Stimulated activated CD8-positive, alpha-beta memory T cell treated with anti-CD3 and anti-CD28 coated beads, Interleukin-15, amount 100 ng/mL, for 4 hours (primary cell): ENCODE measurements around the gene LNX1.

ENCODE experiments used
- DNase-seq, 2 donors: peaks; one replicate each; pipeline ENCODE4 v3.0.0-alpha.2; 2020; ENCODE audit warnings: low read depth in 2 of 2

Gene LNX1

DNA sequence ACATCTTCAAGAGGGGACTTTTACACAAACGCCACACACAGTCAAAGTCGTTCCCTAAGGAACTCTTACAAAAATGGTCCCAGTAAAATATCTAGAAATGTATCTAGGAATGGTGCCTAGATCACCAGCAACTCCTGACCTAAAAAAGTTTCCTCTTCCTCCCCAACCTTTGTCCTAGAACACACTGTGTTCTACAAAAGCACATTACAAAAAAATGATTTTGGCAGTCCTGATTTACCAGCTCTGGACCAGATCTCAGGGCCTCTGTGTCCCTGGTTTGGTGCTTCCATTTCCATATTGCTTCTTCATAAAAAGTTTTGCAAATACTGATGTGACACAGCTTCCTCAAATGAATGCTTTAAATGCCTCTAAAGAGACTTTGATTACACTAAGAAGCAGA lies 55.0 kb downstream of the LNX1 start:
- DNase-seq = no peak

DNA sequence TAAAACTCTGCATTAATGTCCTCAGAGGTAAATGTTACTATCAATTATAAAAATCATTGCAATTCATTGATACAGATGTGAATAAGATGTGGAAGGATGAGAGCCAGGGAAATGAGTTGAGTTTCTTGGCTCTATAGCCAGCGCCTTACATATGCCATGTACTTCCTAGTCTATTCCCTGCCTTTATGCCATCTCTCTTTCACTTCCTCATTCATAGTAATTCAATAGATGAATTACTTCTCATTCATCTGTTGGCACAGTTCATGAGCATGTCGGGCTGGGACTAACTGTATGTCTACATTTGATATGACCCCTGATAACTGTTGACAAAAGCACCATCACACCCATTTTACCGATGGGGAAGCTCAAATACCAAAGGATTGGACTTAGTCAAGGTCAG lies 55.7 kb downstream of the LNX1 start:
- DNase-seq = no peak

DNA sequence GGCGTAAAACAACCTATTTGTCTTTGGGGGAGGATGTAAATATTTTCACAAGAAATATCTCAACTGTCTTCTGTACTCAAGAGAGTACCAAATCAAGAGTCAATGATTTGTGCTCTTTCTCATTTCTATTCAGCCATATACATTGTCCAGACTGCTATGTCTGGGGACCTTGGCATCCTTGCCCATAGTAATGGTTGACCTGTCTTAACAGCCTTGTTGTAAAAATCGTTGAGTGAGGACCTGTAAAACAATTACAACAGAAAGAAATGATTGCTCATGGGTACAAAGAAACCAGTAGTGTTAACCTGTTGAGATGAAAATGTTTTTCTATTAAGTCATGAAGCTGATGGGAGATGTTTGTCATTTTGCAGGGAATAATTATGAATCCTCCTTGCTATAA lies 56.6 kb downstream of the LNX1 start:
- DNase-seq = no peak

DNA sequence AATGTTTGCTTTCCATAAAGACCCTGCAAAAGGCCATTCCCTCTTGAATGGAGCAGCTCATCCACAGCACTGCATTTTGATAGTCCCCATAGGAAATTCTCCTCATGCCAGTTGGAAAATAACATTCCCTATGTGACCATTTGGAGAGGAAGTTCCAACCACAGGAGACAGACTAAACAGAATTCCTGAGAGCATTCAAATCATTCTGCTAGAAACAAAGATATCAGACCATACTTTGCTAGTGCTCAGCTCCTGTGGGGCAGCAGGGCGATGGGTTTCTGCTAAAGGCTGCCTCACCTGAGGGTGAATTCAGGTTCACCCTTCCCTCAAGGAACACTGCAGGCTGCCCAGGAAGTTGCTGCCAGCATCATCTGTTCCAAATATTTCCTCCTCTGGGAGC lies 58.8 kb downstream of the LNX1 start:
- DNase-seq = no peak

DNA sequence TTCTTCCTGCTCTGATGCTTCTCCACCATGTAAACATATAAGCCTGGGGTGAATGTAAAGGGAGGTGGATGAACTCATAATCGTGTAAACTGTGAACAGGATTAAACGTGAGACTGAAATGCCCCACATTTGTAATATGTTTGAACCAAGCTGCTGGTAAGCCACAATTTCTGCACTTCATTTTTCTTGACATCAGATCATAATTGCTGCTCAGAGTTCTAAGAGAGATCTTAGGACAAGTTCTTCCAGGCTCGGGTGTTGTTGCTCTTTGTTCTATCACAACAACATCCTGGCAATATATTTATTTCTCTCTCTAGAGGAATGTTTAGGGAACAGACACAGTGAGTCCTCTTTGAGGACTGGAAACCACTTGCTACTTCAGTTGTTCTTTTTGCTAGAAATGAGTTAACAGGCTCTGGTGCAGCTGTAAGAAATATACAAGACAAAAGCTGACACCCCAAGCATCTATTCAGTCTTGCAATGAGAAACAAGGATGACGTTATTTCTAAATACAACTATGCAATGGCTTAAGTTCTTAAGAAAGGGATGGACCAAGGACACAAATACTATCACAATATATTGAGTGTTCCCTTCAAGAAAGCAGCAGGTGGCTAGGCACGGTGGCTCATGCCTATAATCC lies 59.6 kb downstream of the LNX1 start:
- DNase-seq = no peak

DNA sequence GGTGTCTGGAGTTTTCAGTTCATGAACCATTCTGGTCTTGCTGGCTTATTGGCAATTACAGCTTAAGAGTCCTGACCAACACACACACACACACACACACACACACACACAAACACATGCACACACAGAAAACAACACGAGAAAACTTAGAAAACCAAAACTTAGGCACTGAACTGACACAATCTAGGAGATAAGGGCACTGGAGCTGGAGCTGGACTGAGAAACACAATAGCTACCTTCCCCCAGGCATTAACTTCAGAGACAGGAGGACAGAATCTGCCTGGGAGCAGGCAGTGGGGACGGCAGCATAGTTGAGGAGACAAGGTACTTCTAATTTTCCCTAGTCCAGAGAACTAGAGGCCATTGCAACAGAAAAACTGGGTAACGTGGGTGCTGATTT lies 62.3 kb downstream of the LNX1 start:
- no peak for DNase-seq

DNA sequence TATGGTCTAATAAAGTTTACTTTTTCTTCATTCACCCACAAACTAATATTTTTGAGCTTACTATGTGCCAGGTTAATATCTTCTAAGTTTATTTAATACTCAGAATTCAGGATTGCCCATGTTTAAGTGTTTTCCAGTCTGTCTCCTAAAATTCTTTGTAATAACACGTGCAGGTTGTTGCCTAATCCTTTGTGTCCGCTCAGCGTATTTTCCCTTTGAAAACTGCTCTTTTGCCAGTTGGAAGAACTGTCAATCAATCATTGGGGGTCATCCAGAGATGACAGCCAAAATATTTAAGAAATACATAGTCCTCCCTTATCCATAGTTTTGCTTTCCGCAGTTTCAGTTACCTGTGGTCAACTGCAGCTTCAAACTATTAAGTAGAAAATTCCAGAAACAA lies 63.4 kb downstream of the LNX1 start:
- no peak for DNase-seq

DNA sequence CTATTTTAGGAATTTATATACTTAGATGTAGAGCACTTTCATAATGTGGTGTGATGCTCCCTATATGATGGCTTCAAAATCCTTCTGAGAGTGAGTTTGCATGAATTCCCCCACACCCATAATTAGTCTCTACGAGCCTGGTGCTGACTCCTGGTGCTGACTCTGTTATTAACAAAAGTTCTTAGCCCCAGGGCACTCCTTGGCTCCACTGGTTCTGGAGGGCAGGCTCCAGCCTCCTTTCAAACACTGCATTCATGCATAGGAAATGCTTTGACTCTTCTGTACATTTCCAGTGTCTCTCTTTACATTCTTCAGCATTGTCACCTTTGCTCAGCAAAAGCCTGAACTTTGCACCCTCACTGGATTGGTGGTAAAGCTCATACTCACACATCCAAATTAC lies 64.0 kb downstream of the LNX1 start:
- DNase-seq = no peak

DNA sequence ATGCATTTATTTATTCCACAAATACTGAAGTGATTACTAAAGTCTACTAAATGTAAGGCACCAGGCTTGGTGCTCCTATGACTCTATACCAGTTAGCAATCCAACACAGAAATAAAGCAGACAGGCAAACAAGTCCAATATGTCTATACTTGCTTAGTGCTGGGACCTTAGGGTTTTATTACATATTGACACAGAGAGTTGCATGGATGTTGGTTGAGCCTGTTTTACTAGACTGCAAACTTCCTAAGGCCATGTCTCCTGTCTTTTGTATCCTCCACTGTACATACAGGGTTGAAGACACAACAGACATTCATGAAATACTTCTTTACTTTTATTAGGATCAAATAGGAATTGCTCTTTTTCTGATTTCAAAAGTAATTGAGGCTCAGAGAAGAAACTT lies 69.0 kb downstream of the LNX1 start:
- no peak for DNase-seq

DNA sequence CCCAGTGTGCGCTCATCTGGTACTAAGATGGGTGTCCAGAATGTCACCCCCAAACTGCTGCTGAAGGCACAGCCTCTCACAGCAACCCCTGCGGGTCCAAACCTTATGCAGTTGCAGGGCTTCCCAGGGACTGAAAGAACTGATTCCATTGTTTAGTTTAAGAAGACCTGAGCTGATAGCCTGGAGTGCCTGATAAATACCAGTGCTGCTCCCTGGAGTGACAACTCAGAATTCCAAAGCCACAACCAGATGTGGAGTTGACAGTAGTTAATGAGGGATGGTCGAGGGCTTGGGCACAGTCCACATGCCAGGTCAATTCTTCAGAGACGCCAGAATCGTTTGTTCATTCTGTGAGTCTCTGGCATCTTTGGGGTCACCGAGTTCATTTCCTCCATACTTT lies 71.2 kb downstream of the LNX1 start:
- no peak for DNase-seq

DNA sequence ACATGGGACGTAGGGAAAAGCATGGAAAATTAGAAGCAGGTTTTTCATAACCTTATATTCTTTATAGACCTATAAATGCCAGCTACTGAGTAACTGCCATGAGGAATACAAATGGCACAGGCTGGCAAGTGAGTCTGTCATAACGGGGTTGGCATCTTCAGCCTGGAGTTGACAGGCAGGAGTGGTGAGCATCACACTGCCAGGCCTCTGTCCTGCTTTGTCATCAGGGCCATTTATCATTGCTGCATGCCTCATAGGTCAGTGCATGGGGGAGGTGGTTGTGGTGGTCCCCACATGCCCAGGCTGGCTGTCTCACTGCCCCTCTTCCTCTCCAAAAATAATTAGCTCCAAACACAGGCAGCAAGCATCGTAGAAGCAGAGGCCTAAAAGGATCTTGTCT lies 72.5 kb downstream of the LNX1 start:
- DNase-seq = no peak

DNA sequence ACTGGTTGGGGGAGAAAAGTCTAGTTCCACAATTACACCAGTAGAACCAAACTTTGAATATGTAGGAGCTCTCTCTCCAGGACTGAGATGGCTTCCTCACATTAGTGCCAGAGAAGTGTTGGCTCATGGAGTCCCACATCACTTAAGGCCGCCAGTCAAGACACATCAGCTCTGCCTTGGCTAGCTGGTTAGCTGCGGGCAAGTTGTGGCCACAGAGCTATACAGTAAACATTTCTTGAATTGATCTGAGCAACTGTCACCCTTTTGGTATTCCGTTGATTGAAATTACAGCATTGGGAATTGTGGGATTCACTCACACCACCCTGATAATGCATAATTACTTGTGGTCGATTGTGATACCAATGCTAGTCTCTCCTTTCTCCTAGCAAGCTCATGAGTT lies 76.2 kb downstream of the LNX1 start:
- no peak for DNase-seq

DNA sequence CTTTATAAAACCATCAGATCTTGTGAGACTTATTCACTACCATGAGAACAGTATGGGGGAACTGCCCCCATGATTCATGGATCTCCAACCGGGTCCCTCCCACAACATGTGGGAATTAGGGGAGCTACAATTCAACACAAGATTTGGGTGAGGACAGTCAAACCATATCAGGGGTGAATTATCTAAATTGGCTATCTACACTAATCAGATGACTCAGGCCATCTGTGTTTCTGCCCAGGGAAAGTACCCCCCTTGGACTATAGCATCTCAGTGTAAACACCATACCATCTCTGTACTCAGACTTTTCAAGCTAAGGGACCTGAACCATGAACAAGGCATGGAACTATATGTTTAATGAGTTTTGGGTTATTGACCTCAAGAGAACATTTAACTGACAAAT lies 76.8 kb downstream of the LNX1 start:
- no peak for DNase-seq

DNA sequence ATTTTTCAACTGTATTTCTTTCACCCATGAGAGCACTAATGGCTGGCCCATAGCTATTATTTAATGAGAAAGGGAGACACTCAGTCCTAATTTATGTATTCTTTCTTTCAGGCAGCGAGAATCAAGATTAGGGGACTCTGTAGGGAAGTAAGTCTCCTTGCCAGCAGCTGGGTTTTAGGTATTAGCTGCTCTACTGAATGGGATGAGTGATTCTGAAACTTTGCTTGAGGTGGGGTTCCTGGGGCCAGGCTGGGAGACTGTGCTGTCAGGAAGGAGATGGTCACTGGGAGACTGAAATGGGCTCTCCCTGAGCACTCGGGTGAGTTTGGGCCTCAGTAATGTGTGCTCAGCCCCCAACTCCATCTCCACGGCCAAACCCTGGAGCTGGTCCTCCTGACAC lies 78.7 kb downstream of the LNX1 start:
- DNase-seq = no peak

DNA sequence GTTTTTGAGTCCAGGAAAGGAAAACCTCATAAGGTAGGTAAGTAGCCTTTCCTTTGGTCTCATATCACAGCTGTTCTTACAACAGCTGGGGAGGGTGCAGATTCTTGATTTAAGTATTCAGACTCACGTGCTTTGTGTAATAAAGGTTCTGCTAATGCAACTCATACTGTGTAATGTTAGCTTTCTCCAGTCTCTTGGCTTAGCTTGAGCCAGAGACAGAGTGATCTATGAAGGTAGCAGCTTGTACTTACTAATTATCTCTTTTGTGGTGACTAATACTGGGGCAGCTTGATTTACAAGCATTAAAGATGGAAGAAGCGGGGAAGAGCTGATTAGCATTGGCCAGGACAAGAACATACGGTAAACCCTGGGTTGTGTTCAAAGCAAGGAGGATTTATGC lies 80.3 kb downstream of the LNX1 start:
- DNase-seq = no peak

DNA sequence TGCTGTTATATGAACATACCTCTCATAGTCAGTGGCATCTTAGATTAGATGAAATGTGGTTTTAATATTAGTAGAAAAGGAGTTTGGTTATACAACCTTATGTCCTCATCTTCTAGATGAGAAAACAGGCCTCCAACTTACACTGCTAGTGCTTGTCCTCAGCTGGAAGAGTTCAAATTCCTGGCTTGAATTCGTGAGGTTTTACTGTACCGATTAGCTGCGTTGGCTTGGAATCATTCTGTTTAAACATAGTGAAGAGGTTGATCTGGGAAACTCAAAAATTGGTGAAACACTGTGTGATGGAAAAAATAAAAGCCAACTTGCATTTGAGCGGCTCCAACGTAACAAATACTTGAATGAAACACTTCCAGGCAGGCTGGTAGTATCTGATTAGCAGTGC lies 81.0 kb downstream of the LNX1 start:
- no peak for DNase-seq

DNA sequence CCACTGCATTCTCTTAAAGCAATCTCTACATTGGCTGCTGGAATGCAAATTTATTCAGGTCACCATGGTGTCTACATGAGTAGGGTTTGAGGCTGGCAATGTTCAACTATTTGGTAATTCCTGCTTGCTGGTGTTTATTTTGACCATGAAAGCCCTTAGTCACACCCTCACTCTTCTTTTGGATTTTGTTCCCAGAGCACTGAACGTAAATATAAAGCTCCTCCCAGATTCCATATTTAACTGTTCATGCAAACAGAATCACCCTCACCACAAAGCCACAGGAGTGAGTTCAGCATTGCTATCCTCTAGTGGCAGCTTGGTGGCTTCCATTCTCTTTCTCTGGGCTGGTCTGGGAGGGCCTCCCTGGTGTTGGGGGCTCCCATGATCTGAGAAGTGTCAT lies 82.8 kb downstream of the LNX1 start:
- DNase-seq = no peak

DNA sequence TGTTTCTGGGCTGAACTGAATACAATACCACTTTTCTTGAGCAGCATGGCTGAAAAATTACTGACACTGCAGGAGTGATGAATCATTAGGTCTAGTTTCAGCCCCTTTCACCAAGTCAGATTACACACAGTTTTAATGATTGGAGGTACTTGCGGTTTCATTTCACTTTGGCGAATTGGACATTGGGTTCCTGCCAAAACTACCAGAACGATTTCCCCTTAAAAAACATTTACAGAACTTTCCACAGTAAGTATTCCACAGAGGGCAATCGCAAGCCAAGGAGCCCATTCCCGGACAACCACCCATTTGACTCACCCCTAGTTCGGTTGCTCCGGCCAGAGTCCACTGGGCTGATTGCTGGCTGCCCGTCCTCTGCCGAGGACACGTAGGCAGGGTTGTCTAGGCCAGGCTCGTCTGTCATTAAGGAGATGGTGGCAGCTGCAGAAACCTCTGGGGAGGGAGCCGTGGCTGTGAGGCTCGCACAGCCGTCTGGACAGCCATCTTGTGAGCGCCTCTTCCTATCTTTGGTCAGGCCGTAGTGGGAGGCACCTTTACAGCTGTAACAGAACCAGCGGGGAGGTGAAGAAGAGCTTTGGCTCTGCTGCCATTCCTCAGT lies 83.5 kb downstream of the LNX1 start:
- DNase-seq = no peak

DNA sequence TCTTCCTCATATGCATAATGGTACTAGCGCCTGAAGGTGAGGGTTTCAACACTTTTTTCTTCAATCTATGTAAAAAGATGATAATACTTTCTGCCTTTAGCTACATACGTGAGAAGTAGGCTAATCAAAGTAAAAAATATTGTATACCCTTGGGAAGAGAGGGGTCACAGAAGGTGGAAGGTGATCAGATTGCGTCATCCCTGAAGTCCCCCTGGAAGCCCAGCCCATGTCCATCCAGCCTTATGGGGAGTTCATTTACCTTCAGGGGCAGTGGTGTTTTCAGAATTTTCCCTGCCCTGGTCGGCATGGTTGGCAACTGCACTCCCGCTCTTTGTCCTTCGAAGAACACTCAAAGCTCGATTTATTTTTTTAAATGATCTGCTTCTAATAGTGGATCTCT lies 84.2 kb downstream of the LNX1 start:
- DNase-seq = no peak

DNA sequence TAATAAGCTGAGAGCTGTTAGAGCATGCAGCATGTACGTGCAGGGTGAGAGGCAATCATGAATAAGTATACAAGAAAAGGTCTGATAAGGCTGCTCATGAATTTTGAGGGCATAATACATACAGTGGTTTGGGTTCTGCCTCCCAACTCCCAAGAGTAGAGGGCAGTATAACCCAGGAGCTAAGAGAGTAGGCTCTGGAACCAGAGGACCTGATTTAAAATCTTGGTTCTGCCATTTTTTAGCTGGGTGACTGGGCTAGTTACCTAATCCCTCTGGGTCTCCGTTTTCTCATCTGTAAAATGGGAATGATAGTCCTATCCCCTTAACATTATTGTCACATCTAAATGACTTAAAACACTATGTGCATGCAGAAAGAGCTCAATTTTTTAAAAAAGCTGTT lies 85.3 kb downstream of the LNX1 start:
- no peak for DNase-seq

DNA sequence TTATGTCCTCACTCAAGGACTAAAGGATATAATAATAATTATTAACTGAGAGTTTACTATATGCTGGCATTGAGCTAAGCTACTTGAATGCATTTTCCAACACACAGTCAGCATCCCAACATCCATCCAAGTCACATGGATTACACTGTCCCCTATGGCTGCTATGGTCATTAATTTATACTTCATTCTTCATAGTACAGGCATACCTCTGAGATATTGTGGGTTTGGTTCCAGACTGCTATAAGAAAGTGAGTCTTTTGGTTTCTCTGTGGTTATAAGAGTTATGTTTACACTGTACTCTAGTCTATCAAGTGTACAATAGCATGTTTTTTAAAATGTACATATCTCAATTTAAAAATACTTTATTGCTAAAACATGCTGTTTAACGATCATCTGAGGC lies 89.2 kb downstream of the LNX1 start:
- DNase-seq = no peak

DNA sequence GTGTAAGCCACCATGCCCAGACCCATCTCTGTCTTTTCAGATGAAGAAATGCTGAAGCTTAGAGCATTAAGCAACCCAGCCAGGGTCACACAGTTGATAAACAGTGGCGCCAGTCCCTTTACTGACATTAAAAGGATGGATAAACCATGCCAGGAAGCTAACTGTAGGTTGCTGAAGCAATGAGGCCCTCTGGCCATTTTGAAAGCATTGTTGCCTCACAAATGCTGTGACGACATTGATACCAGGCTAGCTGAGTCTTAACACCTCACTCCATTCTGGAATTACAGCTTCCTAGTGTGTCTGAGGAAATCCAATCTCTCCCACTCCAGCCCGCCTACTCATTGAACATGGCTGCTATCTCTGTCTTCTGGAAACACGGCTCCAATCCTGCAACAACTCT lies 89.7 kb downstream of the LNX1 start:
- no peak for DNase-seq

DNA sequence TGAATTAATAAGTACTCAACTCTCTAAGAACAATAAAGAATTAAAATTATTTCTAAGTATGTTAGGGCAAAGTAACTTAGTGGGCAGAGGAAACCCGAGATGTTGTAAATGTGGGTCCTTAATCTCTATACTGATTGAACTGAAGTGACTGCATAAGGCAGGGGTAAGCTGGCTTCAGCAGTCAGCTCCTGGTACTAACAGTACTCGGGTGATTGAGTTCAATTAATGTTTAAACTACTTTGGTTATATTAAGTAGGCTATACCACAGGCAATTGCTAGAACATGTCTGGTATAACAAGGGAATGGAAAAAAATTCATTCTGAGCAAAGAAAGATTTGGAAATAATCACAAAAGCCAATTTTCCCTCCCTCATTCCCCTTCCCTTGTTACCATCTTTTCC lies 90.7 kb downstream of the LNX1 start:
- no peak for DNase-seq

DNA sequence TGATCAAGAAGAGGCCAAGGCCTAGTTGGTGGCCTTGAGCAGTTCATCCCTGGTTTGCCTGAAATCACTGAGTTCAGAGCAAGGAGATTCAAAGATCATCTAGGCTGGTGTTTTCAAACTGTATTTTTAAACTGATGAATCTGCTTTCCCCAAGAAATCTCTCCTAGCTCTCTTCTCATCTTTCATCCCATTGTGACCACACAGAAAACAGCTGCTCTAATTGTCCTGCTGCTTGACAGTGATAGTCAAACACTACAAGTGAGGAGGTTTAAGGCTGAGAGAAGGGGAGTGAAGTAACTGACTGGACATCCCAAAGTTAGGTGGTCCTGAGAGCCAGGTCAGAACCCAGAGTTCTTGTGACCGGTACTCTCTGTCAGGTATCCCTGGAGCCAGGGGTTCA lies 91.5 kb downstream of the LNX1 start:
- no peak for DNase-seq
